Measurements from ENCODE around the gene ENPP6. TPM values are rescaled to one million over a fixed set of nuclear protein-coding genes. Genes with fewer than 3 reads are reported as not detected.

The ENPP6 gene
- polyA plus RNA-seq, 4 donors: 6.3 to 14.2 (median 6.5) TPM

DNA sequence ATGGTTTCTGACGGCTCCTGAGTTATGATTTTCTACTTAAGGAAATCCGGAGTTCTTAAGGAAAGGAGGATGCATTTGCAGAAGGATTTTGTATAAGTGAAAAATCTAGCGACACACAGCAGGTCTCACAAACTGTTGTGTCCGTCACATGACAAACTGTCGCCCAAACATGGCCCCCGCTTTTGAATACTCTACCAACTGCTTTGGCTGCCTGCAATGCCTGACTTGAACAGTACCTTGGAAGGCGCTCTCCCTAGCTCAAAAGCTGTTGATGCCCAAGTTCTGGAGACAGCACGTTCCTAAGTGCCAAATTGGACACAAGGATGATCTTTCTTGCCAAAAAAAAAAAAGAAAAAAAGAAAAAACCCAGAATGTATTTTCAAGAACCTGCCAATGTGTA, 103.2 kb downstream of the ENPP6 start:
- DNase-seq (ENCODE audit: low read depth in 4 of 4, low spot score in 3 of 4): no peak

DNA sequence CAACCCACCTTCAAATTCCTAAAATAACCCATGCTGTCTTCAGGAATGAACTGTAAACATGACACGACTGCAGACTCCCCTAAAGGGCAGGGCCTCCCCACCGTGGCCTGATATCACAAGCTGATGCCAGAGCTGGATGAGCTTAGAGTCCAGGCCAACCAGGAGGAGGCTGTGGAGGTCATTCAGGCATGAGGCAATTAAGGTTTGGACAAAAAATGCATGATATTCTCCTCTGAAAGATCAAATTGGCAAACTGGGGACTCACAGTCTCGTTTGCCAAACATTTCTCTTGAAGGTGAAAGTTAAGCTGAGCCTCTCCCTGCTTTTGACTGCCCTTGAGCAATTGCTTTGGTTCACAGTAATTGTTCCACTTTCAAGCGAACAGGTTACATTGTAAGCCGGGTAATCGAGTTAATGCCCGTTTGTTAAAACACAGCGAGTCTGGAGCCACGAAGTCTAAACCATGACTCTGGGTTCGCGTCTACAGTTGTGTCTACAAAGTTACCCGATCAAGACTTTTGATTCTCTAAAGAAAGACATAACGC, 105.6 kb downstream of the ENPP6 start:
- DNase-seq (ENCODE audit: low read depth in 4 of 4, low spot score in 3 of 4): no peak

DNA sequence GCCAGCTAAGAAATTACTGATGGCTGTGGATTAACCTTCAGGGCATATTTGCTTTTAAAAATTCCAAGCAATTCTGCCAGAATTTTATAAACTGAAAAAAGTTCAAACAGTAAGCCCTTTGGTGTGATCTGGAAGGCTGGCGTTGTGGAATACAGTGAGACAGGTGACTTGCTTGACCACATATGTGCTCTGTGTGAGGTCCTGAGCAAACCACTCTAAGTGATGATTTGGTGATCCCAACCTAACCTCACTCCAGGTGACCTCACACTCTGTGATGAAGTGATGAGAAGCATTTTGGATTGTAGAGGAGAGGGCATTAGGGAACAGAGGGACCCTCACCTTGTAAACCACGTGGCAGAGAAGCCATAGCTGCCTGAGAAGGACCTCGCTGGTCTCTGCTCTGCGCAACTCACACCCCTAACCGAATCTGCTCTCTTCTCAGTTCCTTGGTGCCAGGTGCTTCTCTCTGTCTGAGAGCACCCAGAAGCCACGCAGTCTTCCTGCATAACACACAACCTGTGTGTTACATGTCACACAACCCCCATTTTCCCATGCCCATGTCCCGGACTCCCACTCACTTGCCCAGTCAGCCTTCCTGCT, 106.3 kb downstream of the ENPP6 start:
- DNase-seq (ENCODE audit: low read depth in 4 of 4, low spot score in 3 of 4): no peak

DNA sequence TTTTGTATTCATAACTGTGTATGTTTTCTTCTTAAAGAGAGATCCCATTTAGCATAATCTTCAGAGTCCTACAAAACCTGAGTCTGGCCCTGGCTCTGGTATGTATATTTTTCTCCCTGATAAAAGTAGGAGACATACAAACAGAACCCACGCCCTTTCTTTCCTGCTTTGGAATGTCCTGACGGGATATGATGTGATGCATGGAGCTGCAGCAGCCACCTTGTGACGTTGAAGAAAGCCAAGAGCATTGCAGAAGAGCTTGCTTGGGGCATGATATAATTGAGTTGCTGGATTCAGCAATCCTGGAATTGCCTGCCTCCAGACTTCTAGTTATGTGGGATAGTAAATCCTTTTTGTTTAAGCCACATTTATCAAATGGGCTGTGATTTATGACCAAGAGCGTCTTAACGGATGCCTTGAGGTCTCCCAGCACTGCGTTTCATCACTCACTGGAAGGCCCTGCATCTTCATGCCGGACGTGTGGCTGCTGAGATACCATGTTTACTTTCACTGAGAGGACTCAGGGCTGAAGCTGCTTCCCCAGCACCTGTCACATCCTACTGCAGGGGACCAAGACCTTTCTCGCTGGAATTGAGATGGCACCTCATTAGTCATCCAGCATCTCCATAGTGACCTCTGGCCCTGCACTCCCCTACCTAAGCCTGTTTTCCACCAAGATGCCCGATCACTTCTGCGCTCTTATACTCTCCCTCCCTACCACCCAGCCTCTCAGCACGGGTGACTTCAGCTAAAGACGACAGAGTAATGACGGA, 107.0 kb downstream of the ENPP6 start:
- no peak for DNase-seq (ENCODE audit: low read depth in 4 of 4, low spot score in 3 of 4)

DNA sequence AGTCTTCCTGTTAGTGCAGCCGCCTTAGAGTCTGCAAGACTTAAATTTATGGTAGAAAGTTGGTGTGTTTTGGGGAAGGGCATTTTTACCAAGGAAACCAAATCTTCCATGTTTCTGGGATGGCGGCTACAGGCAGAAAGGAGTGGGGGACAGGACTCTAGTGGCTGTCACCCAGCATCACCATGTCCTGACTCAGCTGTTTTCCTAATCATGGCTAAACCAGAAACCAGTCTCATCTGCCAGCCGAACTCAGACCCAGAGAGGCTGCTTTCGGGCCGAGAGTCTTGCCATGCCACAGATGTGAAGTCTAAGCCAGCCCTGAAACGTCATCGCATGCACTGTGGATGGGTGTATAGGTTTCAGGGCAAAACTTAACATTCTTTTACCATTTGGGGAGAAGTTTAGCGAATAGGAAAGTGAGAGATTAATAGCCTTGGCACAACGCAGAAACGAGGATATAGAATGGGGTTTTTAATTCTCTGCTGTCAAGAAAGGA, 109.6 kb downstream of the ENPP6 start:
- DNase-seq (ENCODE audit: low read depth in 4 of 4, low spot score in 3 of 4): no peak

DNA sequence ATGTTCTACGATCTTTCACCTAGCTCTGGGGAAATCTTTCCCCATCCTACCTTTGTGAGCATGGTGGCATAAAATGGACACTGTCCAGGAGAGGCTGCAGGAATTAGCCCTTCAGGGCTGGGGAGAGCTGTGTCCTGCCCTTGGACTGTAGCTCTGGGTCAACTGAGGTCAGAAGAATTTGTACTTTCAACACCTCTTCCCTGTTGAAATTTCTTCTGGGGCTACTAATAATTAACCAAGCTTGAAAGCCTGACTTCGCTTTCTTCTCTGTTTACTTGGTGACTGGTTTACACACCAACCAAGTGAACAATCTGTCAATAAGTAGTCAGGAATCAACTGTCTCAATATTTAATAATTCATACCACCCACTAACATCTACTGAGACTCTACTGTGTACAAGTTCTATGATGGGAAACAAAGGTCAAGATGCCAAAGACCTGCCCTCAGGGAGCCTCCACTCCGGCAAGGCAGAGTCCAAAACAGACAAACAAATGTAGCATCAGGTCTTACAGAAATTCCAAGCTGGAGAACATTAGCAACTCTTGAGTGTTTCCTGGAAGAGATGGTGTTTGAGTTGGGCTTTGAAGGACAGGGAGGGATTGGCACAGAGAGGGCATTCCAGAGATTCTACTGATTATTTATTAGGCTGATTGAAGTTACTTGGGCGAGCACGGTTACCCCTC, 113.1 kb downstream of the ENPP6 start:
- peak in 1 of 4 donors; percentile 16 for DNase-seq (ENCODE audit: low read depth in 4 of 4, low spot score in 3 of 4)

DNA sequence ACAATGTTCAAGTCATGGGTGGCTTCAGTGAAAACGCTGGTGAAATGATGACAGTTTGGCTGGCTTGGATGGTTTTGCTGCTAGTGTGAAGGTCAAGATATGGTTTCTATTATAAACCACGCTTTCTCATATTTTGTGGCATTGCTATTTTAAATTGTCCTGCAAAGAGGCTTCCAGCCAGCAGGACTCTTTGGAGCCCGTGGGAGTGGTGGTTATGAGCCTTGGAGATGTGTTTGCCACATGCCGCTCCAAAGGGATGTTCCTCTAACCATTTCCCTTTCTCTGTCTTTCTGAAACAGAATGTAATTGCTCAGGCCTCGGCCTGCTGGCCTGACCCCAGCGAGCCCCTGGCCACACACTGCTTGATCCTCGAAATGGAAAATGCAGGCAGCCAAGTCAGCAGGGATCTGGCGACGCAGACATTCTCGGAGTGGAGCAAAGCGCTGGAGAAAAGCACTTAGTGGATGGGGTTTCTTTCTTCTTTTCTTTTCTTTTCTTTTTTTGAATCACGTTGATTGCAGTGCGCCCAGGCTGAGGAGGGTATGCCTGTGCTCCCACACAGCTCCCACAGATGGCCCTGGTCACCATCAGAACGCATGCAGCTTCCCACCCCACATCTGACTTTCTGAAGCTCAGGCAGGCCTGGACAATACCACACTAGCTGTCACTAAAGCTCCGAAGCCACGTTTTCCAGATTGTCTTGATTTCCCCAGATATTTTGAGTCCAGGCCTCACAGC, 114.0 kb downstream of the ENPP6 start:
- no peak for DNase-seq (ENCODE audit: low read depth in 4 of 4, low spot score in 3 of 4)

DNA sequence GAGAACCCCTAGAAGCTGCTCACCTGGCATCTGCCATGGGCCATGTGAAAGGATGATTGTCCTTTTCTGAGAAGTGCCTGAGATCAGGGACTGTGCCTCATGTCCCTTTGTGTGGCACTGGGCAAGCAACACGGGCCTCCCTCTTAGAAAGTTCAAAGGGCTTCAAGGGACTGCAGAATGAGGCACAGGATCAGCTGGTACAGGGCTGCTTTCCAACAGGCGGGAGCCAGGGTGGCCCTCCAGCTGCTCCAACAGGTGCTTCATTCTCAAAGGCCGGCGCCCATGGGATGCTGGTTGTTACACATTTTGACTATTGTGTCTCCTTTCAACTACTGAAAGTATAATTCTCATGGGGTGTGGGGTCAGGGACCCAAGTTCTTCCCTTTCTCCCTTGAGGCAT, 114.7 kb downstream of the ENPP6 start:
- DNase-seq (ENCODE audit: low read depth in 4 of 4, low spot score in 3 of 4): no peak

DNA sequence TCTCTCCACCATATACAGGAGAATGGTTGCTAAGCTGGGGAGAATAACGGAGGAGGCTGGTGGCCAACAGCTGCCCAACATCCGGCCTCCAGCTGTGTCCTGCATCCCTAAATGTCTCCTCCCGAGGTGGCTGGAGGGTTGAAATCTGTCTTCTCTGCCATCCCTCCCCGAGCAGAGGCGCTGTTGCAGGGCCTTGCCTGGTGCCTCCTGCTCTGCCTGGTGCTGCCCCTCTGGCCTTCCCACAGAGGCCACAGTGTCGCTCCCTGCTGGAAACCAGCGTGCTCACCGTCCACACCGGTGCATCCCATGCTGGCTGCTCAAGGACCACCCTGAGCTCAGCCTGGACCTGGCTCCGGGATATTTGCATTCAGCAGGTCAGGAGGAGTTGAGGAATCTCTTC, 115.2 kb downstream of the ENPP6 start:
- no peak for DNase-seq (ENCODE audit: low read depth in 4 of 4, low spot score in 3 of 4)

DNA sequence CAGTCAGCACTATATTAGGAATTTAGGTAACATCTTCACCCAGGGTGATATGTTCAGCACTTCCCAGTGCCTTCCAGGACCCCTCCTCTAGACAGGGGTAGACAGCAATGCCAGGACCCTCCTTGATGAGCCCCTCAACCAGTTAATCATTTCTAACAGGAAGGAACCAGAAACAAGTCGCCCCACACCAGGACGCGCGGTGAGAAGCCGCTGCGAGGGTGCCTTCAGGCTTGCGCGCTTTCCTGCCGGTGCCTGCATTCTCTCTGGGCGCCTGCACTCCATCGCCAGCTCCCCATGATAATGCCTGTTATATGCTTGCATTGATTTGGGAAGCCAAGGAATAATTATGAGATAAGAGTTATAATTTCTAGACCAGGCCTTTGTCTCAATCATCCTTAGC, 116.0 kb downstream of the ENPP6 start:
- DNase-seq (ENCODE audit: low read depth in 4 of 4, low spot score in 3 of 4): no peak

DNA sequence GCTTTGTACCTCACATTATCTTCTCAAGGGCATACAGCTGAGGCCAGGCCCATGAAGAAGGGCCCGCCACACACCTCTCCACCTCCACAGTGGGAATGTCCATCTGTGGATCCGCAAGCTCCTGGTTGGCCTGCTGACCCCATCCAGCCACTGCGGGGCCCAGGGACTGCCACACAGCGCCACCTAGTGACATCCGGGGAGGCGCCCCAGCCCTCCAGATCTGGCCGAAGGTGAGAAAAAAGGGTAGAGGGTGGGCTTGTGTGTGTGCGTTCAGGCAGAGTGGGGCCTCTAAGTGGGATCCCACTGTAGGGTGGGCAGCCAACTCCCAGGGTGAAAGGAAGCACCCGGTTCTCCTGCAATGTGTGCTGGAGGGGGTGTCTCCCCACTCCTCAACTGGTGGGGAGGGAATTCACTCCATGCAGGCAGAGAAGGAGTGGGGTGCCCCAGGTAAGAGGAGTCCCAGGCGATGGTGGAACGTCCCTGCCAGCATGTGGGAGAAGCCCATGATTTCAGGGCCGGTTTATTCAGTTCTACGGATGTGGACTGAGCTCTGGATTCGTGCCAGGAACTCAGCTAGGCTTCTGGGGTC, 117.3 kb downstream of the ENPP6 start:
- DNase-seq (ENCODE audit: low read depth in 4 of 4, low spot score in 3 of 4): peak in 2 of 4 donors; percentile 24 to 45

DNA sequence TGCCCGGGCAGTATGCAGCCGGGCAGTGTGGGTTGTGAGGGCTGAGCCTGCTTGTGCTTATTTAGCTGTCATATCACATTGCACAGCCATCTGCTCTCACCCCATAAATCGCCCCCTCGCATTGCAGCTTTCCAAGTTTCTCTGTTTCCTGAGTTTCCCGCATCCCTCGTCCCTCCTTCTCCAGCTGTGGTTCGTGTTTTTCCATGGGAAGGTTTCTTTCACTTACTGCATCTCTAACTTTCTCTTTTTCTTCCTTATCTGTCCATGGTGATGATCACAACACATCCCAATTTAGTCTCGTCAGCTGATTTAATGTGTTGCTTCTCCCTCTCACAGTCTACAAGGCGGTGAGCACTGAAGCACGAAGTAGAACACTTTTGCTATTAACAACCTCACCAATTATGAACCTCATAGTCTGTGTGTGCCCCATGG, 118.1 kb downstream of the ENPP6 start:
- DNase-seq (ENCODE audit: low read depth in 4 of 4, low spot score in 3 of 4): peak in 1 of 4 donors; percentile 28

DNA sequence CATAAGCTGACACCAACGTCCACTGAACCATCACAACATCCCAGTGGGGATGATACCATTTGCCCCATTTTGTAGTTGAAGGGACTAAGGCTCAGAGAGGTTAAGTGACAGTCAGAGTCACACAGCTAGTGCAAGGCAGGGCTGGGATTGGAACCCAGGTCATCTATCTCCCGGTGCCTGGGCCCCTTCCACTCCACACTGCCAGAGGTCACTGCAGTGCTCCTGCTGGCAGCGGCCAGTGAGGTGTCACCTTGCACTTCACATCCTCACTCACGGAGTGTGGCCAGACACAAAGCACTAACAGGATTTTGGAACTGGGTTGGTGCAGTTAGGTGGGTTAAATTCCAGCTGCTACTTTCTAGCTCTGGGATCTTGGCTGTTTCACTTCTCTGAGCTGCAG, 118.7 kb downstream of the ENPP6 start:
- no peak for DNase-seq (ENCODE audit: low read depth in 4 of 4, low spot score in 3 of 4)

DNA sequence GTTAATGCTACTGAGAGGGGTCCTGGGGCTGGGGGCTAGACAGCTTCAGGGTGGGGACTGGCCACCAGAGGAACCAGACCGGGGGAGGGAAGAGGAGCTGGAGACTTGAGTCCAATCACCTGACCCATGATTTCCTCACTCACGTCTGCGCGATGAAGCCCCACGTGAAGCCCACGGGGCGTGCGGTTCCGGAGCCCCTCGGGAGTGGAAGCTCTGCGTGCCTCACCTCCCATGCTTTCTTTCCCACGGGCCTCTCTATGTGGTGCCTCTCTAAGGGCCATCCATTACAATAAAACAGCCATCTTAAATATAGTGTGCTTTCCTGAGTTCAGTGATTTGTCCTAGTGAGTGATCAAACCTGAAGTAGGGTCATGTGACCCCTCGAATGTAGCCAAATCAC, 119.9 kb downstream of the ENPP6 start:
- no peak for DNase-seq (ENCODE audit: low read depth in 4 of 4, low spot score in 3 of 4)

DNA sequence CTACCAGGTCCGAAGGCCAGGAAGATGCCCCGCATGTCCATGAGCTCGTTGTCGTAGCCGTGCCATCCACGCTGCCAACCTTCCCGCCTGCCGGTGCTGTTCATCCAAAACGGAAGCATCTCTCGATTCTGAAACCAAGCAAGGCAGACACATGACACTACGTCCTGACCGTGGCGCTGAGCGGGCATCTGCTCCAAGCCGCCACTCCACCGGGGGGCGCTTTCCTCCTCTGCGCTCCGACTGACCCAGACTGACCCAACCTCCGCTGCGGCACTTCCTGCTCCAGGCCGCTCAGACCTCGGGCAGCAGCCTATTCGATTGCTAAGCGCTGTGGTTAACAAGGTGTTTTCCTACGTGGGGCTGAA, 120.5 kb downstream of the ENPP6 start:
- no peak for DNase-seq (ENCODE audit: low read depth in 4 of 4, low spot score in 3 of 4)

DNA sequence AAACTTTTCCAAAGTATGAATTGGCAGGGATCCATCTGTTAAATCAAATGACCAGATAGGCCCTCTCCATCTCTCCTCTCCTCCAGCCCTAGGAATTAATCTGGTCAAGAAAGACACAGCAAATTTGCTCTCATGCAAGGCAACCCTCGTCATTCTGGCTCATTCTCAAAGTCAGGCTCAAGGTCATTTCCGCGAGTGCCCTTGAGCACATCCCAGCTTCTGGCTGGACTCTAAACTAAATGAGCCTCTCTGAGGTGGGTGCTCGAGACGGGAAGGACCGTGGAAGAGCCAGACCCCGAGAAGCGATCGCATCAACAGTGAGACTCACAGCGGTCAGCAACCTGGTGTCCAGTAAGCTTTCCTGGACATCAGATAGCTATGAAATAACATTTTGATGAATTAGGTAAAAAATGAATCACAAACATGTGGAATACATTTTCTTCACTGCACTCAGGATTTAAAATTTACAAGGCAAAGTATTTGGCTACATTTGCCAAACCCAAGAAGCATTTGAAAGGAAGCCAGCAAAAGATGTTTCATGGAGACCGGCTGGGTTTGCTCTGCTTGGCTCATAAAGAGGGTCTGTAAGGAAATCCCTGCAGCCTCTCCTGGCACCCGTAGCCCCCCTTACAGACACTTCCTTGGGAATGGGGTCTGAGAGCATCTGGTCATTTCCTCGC, 121.0 kb downstream of the ENPP6 start:
- peak in 1 of 4 donors; percentile 31 for DNase-seq (ENCODE audit: low read depth in 4 of 4, low spot score in 3 of 4)

DNA sequence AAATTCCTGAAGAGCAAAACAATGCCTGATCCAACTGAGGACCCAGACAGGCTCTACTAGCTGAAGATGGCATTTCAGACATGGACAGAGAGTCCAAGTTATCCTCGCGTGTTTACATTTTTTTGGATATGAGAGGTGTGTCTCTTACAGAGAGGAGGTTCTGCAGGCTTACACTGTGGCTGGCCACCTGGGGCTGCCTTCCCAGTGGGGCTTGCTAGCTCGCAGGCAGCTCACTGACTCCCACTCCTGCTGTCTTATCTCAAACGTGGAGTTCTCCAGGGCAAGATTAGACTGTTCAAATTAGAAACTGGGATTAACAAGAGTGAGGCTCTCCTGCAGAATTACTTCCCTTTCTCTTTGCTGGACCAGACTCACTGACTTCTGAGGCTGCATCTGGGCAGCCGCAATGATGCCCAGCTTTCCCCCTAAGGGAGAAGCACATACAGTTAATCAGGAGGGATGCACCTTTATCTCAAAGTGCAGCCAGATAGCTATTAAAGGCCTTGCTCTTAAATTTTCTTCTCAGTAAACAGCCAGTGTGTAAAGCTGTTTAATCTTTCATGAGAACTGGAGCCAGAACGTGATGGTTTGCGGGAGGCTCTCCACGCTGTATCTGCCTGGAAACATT, 123.0 kb downstream of the ENPP6 start:
- DNase-seq (ENCODE audit: low read depth in 4 of 4, low spot score in 3 of 4): no peak

DNA sequence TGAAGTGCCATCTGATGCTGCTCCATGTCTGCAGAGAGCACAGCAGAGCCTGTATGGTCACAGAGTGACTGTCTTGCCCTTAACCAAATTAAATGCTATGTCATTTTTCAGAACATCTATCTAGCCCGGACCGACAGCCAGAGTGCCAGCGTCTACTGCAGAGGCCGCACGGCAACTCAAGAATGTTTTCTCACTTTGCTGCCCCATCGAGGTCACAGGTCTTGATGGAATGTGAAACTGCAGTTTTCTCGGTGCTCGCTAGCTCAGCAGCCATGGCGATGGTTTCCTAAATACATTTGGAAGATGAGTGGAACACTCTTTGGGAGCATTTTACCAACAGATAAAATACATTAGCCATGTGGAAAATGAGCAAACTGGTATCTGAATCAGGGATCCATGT, 125.7 kb downstream of the ENPP6 start:
- DNase-seq (ENCODE audit: low read depth in 4 of 4, low spot score in 3 of 4): no peak

DNA sequence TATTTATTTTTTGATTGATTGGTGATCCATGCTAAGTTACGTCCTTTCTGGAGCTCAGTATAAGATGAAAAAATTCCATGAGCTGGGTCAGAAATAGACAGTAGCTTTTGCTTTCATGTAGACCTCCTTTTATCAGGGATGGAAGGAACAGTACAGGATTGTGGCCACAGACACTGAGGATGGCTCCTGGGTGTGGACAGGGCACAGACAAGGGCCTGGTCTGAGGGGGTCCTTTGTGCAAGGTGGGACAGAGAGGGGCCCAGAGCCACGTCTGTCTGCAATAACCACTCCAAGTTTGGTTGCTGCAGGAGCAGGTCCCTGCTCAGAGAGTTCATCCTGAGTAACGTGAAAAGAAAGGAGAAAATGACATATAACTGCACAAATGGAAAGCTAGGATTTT, 127.1 kb downstream of the ENPP6 start:
- DNase-seq (ENCODE audit: low read depth in 4 of 4, low spot score in 3 of 4): no peak
